ENCODE results near the gene FPR3. TPM values are rescaled to one million over a fixed set of nuclear protein-coding genes. Genes with fewer than 3 reads are reported as not detected.
"Not testable (repeated sequence)": the region's sequence is repeated elsewhere in the genome, so short reads cannot be mapped to it uniquely, and the experiment has no call there.

FPR3 gene
- polyA plus RNA-seq, 1 donor, result 0.20 TPM

GRCh38 chr19:51783372-51783771 lies 11.6 kb upstream of the FPR3 start:
- no peak for DNase-seq

GRCh38 chr19:51784109-51784785 lies 10.7 kb upstream of the FPR3 start:
- no peak for DNase-seq

DNA sequence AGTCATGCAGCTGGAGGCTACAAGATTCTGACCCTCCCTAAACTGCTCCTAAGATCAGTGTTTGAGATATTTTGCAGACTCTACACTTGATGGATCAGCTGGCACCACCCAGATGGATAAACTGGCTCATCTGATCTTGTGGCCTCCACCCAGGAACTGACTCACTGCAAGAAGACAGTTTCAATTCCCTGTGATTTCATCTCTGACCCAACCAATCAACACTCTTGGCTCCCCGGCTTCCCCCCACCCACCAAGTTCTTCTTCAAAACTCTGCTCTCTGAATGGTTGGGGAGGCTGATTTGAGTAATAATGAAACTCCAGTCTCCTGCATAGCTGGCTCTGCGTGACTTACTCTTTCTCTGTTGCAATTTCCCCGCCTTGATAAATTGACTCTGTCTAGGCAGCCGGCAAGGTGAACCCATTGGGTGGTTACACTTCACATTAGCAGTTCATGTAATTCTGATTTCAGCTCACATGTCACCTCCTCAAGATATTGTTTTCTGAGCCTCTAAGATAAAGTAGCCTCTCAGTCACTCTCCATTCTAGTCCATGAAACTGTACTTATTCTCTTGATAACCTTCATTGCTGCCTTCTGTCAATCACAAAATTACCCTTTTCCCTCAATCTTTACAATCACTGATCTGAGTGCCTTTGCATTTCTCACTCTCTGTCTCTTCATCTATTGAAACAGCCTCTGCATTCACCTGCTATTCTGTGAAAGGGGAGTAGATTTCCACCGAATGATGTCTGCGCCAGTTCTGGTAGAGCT lies 9.9 kb upstream of the FPR3 start:
- DNase-seq, result no peak

DNA sequence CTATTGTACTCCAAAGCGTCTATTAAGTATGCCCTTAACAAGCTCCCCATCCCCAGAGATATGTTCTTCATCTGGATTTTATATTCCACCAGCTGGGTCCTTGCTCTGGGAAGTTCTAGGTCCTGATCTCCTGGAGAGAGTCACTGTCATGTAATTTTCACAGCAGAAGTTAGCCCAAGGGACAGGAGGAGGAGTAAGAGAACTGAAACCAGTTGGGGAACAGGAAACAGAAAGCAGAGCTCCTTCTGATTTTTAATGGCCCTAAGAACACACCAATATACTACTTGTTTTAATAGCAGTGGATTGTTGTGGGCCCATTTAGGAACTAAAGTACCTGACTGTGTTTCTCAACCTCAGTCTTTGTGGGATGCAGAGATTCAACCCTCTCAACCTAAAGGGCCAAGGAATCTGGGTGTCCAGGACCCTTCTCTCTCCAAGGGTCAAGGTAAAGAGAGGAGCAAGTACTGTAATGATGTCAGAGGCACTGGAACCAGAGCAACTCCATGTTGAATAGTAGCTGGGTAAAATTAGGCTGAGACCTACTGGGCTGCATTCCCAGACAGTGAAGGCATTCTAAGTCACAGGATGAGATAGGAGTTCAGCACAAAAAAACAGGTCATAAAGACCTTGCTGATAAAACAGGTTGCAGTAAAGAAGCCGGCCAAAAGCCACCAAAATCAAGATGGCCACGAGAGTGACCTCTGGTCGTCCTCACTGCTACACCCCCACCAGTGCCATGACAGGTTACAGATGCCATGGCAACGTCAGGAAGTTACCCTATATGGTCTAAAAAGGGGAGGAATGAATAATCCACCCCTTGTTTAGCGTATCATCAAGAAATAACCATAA lies 8.1 kb upstream of the FPR3 start:
- no peak for DNase-seq

- DNase-seq, result no peak
Observed at GRCh38 chr19:51788029-51788428, 6.9 kb upstream of the FPR3 start.

DNA sequence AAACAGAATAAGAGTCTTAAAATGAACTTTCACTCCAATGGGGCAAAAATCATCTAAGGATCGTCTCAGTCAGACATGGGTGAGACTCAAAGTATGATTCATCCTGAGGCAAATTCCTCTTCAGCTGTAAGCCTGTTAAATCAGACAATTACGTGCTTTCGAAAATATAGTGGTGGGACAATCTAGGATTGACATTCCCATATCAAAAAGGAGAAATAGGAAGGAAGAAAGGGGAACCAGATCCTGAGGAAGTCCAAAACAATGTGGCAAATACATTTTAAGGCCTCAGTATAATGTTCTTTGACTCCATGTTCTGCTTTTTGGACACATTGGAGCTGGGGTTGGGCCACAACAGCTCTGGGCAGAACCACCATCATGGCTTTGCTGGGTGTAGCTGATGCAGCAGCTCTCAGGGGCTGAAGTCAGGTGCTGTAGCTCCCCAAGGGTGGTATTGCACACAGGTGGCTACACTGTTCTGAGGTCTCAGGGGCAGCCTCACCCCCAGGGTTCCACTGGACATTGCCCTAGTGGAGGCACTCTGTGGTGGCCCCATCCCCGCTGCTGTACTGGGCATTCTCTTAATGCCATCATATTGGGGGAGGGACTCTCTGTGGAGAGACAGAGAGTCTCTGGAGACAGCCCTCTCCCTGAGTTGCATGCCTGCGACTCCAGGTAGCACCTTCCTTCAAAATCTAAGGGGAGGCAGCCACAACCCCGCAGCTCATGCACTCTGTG lies 5.7 kb upstream of the FPR3 start:
- DNase-seq, result no peak

- no peak for DNase-seq
Observed at GRCh38 chr19:51792932-51793331, 2.0 kb upstream of the FPR3 start.

GRCh38 chr19:51793994-51794393 lies 963 bp upstream of the FPR3 start:
- no peak for DNase-seq

GRCh38 chr19:51796195-51796679 lies 1.3 kb downstream of the FPR3 start:
- DNase-seq, result no peak

GRCh38 chr19:51797480-51797879 lies 2.5 kb downstream of the FPR3 start:
- DNase-seq, result no peak

- no peak for DNase-seq
Observed at GRCh38 chr19:51798062-51798461, 3.1 kb downstream of the FPR3 start.

GRCh38 chr19:51799034-51799773 lies 4.2 kb downstream of the FPR3 start:
- peak; percentile 28 for DNase-seq

GRCh38 chr19:51799774-51800472 lies 5.0 kb downstream of the FPR3 start:
- DNase-seq, result no peak

- no peak for DNase-seq
Observed at GRCh38 chr19:51800473-51801244, 5.7 kb downstream of the FPR3 start.

DNA sequence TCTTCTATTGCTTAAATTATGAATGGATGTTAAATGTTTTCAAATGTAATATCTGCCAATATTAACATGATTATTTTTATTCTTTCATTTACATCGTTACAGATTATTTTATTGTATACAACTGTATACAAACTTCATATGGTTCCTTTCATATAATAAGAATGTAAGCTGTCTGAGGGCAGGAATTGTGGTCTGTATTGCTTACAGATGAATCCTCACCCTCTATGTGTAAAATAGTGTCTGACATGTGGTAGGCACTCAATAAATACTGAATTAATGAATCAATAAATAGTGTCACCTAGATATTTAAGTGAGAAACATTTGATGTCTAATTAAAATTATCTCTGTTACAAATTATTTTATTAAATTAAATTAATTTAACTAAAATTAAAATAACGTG lies 7.8 kb downstream of the FPR3 start:
- DNase-seq, result no peak

DNA sequence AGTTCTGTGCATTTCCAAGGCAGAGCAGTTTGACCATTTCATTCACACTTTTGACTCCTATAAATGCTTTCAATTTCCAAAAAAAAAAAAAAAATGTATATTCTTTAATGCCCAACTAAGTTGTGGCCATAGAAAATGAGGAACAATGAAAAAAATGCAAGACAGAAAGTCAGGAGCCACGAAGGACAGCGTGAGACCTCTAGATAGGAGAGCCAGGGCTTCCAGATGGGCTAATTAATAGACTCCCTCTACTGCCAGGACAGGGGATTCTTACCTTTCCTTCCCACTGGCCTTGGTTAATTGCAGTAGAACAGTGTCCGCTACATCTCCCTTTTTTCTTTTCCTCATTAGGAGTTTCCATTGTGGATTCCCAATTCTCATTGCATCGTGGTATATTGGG lies 8.6 kb downstream of the FPR3 start:
- no peak for DNase-seq

GRCh38 chr19:51803967-51804366 lies 9.0 kb downstream of the FPR3 start:
- DNase-seq, result no peak

GRCh38 chr19:51804789-51805188 lies 9.8 kb downstream of the FPR3 start:
- DNase-seq, result not testable (repeated sequence)

DNA sequence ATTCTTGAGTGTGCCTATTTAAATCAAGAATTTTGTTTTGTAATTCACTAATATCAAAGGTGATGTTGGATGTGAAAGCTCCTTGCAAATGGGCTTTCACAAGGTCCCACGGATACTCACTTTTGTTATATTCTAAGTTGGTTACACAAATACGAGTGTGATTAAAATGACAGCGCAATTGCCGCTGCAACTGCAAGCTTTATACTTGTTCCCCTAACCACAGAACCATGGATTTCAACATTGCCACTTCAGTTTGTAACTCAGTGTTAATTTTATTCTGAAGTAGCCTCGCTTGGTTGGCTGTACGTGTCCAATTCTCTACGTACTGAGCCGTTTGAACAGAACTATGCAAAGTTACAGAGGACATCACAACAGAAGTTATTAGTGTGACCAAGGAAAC lies 10.4 kb downstream of the FPR3 start:
- not testable (repeated sequence) for DNase-seq

GRCh38 chr19:51806571-51806970 lies 11.6 kb downstream of the FPR3 start:
- not testable (repeated sequence) for DNase-seq
